HepG2 (cell line): ENCODE data around the gene PLXND1. TPM values are rescaled to one million over a fixed set of nuclear protein-coding genes. Genes with fewer than 3 reads are reported as not detected.
A peak's percentile ranks its signal among the peaks of the same experiment; 100 is the strongest.

Source experiments
- ARID2 ChIP-seq: sonication (generic); formaldehyde crosslinking; IDR thresholded peaks from 2 replicates; pipeline ENCODE4 v1.8.1; 2022; ENCODE audit warnings: mild to moderate bottlenecking, missing genetic modification reagents, borderline replicate concordance
- BRF2 ChIP-seq: sonication (generic); formaldehyde crosslinking; IDR thresholded peaks from 2 replicates; pipeline ENCODE4 v1.8.1; 2022; ENCODE audit warnings: mild to moderate bottlenecking, missing genetic modification reagents
- CERS6 ChIP-seq: sonication (generic); formaldehyde crosslinking; IDR thresholded peaks from 2 replicates; pipeline ENCODE4 v1.5.0; 2020; ENCODE audit warnings: missing genetic modification reagents
- HNRNPUL1 ChIP-seq: fragments of 200-400 bp; formaldehyde crosslinking; IDR thresholded peaks from 2 replicates; pipeline ENCODE4 v1.6.1; 2017; ENCODE audit warnings: low read depth, mild to moderate bottlenecking, low read length, moderate library complexity
- JDP2 ChIP-seq: sonication (generic); formaldehyde crosslinking; IDR thresholded peaks from 2 replicates; pipeline ENCODE4 v1.8.1; 2022; ENCODE audit warnings: missing genetic modification reagents, borderline replicate concordance
- KLF9 ChIP-seq: IDR thresholded peaks from 2 replicates; pipeline ENCODE4 v1.6.1; 2016; ENCODE audit warnings: low read depth
- MXD4 ChIP-seq: IDR thresholded peaks from 2 replicates; pipeline ENCODE4 v1.6.1; 2016; ENCODE audit warnings: mild to moderate bottlenecking, missing biosample characterization, missing genetic modification reagents
- NCOA2 ChIP-seq: sonication (generic); formaldehyde crosslinking; IDR thresholded peaks from 2 replicates; pipeline ENCODE4 v1.8.0; 2022; ENCODE audit warnings: inconsistent platforms
- NRL ChIP-seq: sonication (generic); formaldehyde crosslinking; IDR thresholded peaks from 2 replicates; pipeline ENCODE4 v1.5.0; 2020; ENCODE audit warnings: missing genetic modification reagents, mild to moderate bottlenecking, moderate library complexity, borderline replicate concordance
- RBFOX2 ChIP-seq: fragments of 200-400 bp; formaldehyde crosslinking; IDR thresholded peaks from 2 replicates; pipeline ENCODE4 v1.6.1; 2017; ENCODE audit warnings: low read depth, mild to moderate bottlenecking, low read length
- REXO4 ChIP-seq: sonication (generic); formaldehyde crosslinking; IDR thresholded peaks from 2 replicates; pipeline ENCODE4 v1.8.0; 2022; ENCODE audit warnings: missing genetic modification reagents, mild to moderate bottlenecking, borderline replicate concordance
- TMF1 ChIP-seq: sonication (generic); formaldehyde crosslinking; IDR thresholded peaks from 2 replicates; pipeline ENCODE4 v1.8.1; 2022; ENCODE audit warnings: low read depth, missing genetic modification reagents
- TRAFD1 ChIP-seq: sonication (generic); formaldehyde crosslinking; IDR thresholded peaks from 2 replicates; pipeline ENCODE4 v1.5.1; 2020; ENCODE audit warnings: missing genetic modification reagents, mild to moderate bottlenecking, borderline replicate concordance
- ZBTB2 ChIP-seq: sonication (generic); formaldehyde crosslinking; IDR thresholded peaks from 2 replicates; pipeline ENCODE4 v1.8.0; 2022; ENCODE audit warnings: low read depth, missing genetic modification reagents
- ZIK1 ChIP-seq: sonication (generic); formaldehyde crosslinking; IDR thresholded peaks from 2 replicates; pipeline ENCODE4 v1.5.0; 2020; ENCODE audit warnings: mild to moderate bottlenecking, low read depth, missing genetic modification reagents, borderline replicate concordance
- ZNF207 ChIP-seq: fragments of 450-650 bp; IDR thresholded peaks from 2 replicates; pipeline ENCODE4 v1.6.1; 2016; ENCODE audit warnings: antibody characterized with exemption, borderline replicate concordance
- ZNF44 ChIP-seq: sonication (generic); formaldehyde crosslinking; IDR thresholded peaks from 2 replicates; pipeline ENCODE4 v1.5.1; 2020; ENCODE audit warnings: mild to moderate bottlenecking, missing genetic modification reagents
- ZNF605 ChIP-seq: sonication (generic); formaldehyde crosslinking; IDR thresholded peaks from 2 replicates; pipeline ENCODE4 v1.8.0; 2022; ENCODE audit warnings: mild to moderate bottlenecking, missing genetic modification reagents
- ZNF740 ChIP-seq: sonication (generic); formaldehyde crosslinking; IDR thresholded peaks from 2 replicates; pipeline ENCODE4 v1.4.0; 2020; ENCODE audit warnings: missing genetic modification reagents
- ZNF784 ChIP-seq: sonication (generic); formaldehyde crosslinking; IDR thresholded peaks from 2 replicates; pipeline ENCODE4 v1.5.1; 2020; ENCODE audit warnings: missing genetic modification reagents, mild to moderate bottlenecking, borderline replicate concordance
- polyA plus RNA-seq, 8 experiments: library from polyadenylated mRNA; depleted of rRNA in 3 of 8; stranded (reverse) in 7 of 8; unstranded in 1 of 8; fragments of >200 nt; fragmentation: Illumina TruSeq in 4 of 8; extraction: Trizol in 4 of 8; gene quantifications; 2 replicates each; pipeline versions ENCODE4 v1.2.1 to v1.2.3, GENCODE V29; 2011 to 2016; ENCODE audit warnings: low read depth in 4 of 8, missing spikeins in 1 of 8, mixed read lengths in 1 of 8; ENCODE audit not compliant: insufficient read depth in 1 of 8
- total RNA-seq, 5 experiments: library from RNA; depleted of rRNA; stranded (reverse); fragments of >200 nt; fragmentation: Illumina TruSeq; extraction: Trizol; gene quantifications; 2 replicates each; pipeline ENCODE4 v1.2.3, GENCODE V29; 2016; ENCODE audit warnings: low read depth in 1 of 5

PLXND1 gene
- total and polyA plus RNA-seq, 2 of the 13 experiments (the other 11 are each of a cell fraction or from before 2014, with no cell fraction given): 15.9 to 42.0 TPM

- TF ChIP-seq CERS6 (no peak), RBFOX2 (no peak), ZBTB2 (CRISPR knock-in tag) (no peak), JDP2 (CRISPR knock-in tag) (no peak), BRF2 (CRISPR knock-in tag) (no peak; the same call in 1 of the 2 replicates), ZNF740 (CRISPR knock-in tag) (peak; percentile 92), ZIK1 (CRISPR knock-in tag) (no peak), NCOA2 (CRISPR knock-in tag) (0 out of 2 replicates have a peak, but pooled peaks have one; percentile 23), ZNF605 (CRISPR knock-in tag) (peak; percentile 20; the same call in 1 of the 2 replicates), TMF1 (CRISPR knock-in tag) (no peak), HNRNPUL1 (no peak), ZNF207 (no peak), NRL (CRISPR knock-in tag) (0 out of 2 replicates have a peak, but pooled peaks have one; percentile 23), ARID2 (CRISPR knock-in tag) (no peak), REXO4 (CRISPR knock-in tag) (no peak), KLF9 (CRISPR knock-in tag) (no peak), MXD4 (peak; percentile 32; the same call in 1 of the 2 replicates), ZNF44 (CRISPR knock-in tag) (no peak), ZNF784 (CRISPR knock-in tag) (no peak), TRAFD1 (no peak)
Measured at GRCh38 chr3:129597087-129597999, 9.1 kb downstream of the PLXND1 start (continued).
